ENCODE results near the gene ARHGEF9.
A peak's percentile ranks its signal among the peaks of the same experiment; 100 is the strongest.
"Not testable (repeated sequence)": the region's sequence is repeated elsewhere in the genome, so short reads cannot be mapped to it uniquely, and the experiment has no call there.

Gene ARHGEF9

DNA sequence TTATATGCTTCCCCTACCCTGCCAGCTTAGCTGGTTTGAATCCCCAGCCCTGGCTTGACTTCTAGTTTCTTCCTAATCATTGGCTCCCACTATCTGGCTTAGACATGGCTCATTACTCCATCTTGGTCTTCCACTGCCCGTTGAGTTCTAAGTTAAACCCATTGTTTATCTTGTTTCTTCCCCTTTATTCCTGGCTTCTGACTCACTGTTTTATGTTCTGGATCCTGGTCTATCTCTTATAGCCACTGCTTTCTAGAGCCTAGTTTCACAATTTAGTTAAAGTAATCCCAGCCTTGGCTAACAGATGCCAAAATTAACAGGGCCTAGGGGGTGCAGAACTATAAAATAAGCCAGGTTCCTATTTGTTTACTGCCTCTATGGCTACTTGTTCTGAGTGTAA lies 120.9 kb downstream of the ARHGEF9 start:
- FAIRE-seq (no peak), DNase-seq (ENCODE audit: insufficient read length, low spot score) (no peak)
- TF ChIP-seq, protein P1, sequence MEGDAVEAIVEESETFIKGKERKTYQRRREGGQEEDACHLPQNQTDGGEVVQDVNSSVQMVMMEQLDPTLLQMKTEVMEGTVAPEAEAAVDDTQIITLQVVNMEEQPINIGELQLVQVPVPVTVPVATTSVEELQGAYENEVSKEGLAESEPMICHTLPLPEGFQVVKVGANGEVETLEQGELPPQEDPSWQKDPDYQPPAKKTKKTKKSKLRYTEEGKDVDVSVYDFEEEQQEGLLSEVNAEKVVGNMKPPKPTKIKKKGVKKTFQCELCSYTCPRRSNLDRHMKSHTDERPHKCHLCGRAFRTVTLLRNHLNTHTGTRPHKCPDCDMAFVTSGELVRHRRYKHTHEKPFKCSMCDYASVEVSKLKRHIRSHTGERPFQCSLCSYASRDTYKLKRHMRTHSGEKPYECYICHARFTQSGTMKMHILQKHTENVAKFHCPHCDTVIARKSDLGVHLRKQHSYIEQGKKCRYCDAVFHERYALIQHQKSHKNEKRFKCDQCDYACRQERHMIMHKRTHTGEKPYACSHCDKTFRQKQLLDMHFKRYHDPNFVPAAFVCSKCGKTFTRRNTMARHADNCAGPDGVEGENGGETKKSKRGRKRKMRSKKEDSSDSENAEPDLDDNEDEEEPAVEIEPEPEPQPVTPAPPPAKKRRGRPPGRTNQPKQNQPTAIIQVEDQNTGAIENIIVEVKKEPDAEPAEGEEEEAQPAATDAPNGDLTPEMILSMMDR (IDR thresholded peaks at IDR 0.05; ENCODE audit: insufficient read depth, missing control alignments): no peak

DNA sequence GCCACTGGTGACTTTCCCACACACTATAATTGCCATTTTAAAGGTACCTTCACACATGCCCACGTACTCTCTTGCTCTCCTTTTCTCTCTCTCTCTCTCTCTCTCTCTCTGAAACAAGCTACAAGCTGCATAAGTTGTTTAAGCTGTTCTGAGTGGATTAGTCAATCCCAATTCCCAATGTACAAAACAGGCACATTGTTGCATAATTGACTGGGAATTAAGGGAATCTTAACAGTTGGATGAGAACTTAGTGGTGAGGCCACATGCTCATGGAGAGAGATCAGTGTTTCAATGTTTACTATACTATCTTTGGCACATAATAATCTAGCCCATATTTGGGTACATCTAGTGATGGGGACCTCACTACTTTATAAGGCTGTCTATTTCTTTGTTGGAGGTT lies 123.3 kb downstream of the ARHGEF9 start:
- TF ChIP-seq, protein P1 (IDR thresholded peaks at IDR 0.05; ENCODE audit: insufficient read depth, missing control alignments): no peak

DNA sequence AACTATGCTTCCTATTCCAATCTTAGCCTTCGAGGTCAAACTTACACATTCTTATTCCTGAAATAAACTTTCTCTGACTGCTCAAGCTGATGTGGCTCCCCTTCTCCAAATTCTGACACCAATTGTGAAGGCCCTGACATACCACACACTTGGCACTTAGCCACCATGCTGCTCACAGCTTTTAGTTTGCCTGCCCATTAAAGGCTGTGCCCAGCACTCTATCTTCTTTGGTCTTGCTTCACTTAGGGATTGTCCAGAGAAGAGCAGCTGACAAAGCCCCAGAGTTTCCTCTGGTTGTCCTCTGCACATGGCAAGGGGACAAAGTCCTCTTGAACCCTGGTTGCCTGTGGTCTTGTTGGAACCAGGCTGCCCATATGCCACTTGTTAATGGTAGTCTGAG lies 126.1 kb downstream of the ARHGEF9 start:
- TF ChIP-seq, protein P1 (IDR thresholded peaks at IDR 0.05; ENCODE audit: insufficient read depth, missing control alignments): no peak
- FAIRE-seq (no peak), DNase-seq (ENCODE audit: insufficient read length, low spot score) (no peak)

More for the DNA sequence above, 123.3 kb downstream of the ARHGEF9 start:
- DNase-seq (ENCODE audit: insufficient read length, low spot score): no peak
- FAIRE-seq: peak; percentile 69

DNA sequence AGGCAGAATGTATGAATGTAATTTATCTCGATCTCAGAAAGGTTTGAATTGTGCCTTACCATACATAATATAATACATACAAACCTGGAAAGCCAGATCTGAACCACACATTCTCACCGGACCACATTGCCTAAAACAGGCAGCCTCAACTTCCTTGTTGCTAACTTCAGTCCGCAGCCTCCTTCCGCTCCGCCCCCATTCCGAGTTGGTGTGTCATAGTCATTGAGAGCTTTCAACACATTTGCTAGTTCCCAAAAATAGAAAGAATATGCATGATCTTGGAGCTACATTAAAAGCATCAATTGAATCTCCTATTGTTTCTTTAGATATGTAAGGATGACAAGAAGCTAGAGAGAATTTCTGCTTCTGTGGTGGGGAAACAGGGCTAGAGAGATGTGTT lies 127.2 kb downstream of the ARHGEF9 start:
- FAIRE-seq (no peak), DNase-seq (ENCODE audit: insufficient read length, low spot score) (no peak)
- TF ChIP-seq, protein P1 (IDR thresholded peaks at IDR 0.05; ENCODE audit: insufficient read depth, missing control alignments): no peak

DNA sequence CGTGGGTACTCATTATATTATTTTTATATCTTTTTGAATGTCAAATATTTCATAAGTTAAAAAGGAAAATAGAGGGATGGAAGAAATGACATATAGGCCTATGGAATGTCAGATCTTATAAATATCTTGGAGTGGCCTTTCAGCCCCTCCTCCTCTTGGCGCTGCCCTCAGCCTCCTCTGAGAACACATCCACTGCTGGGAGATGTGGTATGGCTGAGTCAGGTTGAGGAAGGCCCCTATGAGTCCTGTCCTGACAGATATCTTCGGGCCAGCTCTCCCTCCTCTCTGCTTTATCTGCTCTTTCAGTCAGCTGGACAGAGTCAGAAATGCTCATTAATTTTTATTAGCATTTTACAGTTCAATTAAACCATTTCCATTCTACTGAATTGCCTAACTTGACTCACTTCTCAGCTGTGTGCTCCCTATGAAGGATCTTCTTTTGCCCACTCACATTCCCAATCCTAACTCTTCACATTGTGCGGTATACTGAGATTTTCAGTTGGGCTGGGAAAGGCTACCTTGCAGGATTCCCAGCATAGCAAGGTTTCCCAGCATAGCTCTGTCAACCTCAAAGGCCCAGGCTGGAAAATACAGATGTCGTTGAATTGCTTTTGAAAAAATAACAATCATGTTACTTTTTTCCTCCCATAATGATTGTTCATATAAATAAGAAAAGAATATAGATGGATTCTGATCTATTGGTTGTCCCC lies 128.0 kb downstream of the ARHGEF9 start:
- DNase-seq (ENCODE audit: insufficient read length, low spot score) (no peak), FAIRE-seq (no peak)
- TF ChIP-seq, protein P1 (IDR thresholded peaks at IDR 0.05; ENCODE audit: insufficient read depth, missing control alignments): no peak

DNA sequence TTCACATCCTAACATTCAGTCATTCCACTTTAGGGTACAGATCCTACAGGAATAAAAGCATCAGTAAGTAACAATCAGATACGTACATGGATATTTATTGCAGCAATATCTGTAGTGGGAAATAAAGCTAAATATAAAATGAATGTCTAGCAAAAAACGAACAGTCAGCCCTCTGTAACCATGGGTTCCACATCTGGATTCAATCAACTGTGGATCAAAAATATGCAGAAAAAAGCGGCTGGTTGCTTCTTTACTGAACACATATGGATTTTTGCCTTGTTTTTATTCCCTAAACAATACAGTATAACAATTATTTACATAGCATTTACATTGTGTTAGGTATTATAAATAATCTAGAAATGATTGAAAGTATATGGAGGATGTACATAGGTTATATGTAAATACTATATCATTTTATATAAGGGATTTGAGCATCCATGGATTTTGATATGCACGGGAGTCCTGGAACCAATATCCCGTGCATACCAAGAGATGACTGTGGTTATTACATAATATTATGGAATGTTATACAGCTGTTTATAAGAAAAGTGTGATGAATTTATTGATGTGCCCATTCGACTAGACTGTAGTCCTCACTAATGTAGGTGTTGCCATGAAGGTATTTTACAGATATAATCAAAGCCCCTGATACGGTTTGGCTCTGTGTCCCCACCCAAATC lies 132.8 kb downstream of the ARHGEF9 start:
- DNase-seq (ENCODE audit: insufficient read length, low spot score): no peak
- FAIRE-seq: no peak
- TF ChIP-seq, protein P1 (IDR thresholded peaks at IDR 0.05; ENCODE audit: insufficient read depth, missing control alignments): no peak

DNA sequence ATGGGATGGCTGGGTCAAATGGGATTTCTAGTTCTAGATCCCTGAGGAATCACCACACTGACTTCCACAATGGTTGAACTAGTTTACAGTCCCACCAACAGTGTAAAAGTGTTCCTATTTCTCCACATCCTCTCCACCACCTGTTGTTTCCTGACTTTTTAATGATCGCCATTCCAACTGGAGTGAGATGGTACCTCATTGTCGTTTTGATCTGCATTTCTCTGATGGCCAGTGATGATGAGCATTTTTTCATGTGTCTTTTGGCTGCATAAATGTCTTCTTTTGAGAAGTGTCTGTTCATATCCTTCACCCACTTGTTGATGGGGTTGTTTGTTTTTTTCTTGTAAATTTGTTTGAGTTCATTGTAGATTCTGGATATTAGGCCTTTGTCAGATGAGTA lies 139.3 kb downstream of the ARHGEF9 start:
- DNase-seq (ENCODE audit: insufficient read length, low spot score); FAIRE-seq: not testable (repeated sequence)
